ENCODE results near the gene ALDH4A1. TPM values are rescaled to one million over a fixed set of nuclear protein-coding genes. Genes with fewer than 3 reads are reported as not detected.

The ALDH4A1 gene
- total and polyA plus RNA-seq, 2 donors, result 11.9 to 26.0 TPM

DNA sequence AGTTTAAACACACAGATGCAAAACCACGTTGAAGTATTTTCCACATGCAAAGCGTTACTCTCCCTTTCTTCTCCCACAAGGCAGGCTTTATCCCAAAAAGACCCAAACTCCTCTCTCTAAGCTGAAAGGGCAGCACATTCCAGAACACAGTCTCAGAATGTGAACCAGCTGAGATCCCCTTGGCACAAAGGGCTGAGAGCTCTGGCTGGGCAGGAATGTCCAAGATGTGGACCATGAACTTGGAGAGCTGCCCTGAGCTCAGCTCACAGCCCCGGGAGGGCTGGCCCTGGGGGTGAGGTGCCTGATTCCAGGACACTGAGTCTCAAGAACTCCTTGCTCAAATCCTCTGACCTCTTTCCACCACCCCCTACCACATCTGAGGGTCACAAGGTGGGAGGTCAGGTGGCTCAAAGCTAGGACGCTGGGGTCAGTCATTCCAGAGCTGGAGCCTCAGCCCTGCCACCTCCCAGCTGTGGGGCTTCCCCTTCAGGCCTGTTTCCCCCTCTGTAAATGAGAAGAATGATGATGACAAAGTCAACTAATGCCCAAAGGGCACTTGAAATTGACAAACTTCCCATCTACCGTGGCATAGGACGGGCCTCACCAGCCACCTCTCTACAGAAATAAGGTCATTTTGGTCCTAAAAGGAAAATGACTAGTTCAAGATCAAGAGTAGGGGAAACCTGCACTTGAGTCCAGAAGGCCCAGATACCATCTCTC is 11.5 kb downstream of the ALDH4A1 start:
- Histone ChIP-seq H3K27ac (ENCODE audit: low read depth) (no peak overlapping the region), H3K4me3 (ENCODE audit: low read depth, low read length) (no peak overlapping the region)

DNA sequence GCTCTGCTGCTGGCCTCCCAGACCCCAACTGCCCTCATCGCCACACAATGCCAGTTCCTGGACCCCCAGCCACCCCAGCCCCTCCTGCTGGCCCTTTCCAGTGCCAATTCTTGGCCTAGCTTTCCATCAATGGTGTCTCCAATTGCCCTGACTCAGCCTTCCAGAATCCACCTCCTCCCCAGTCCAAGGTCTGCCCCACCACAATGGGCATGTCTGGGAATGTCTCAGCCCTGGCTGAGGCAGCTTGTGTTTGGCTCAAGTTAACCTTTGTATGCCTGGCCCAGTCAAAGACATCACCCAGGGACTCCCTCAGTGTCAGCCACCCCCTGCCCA is 16.4 kb downstream of the ALDH4A1 start:
- Histone ChIP-seq H3K4me3 (ENCODE audit: low read depth, low read length) (no peak overlapping the region), H3K27ac (ENCODE audit: low read depth) (no peak overlapping the region), H3K4me1 (ENCODE audit: insufficient read depth) (no peaks in the 10 kb centered on the region), H3K36me3 (ENCODE audit: insufficient read depth) (no peaks in the 10 kb centered on the region)
- WGBS, result 94% methylated on average over 1 of the region's 1 CpG
- DNase-seq (ENCODE audit: extremely low spot score), result no peak

More for the DNA sequence above, 11.5 kb downstream of the ALDH4A1 start:
- WGBS, result 68% methylated on average over 6 of the region's 6 CpGs
- H3K36me3 ChIP-seq (ENCODE audit: insufficient read depth), result no peaks in the 10 kb centered on the region
- DNase-seq (ENCODE audit: extremely low spot score), result no peak
- H3K4me1 ChIP-seq (ENCODE audit: insufficient read depth), result no peaks in the 10 kb centered on the region

GRCh38 chr1:18885311-18886002 is 16.9 kb downstream of the ALDH4A1 start:
- Histone ChIP-seq H3K27ac (ENCODE audit: low read depth) (no peak overlapping the region), H3K36me3 (ENCODE audit: insufficient read depth) (no peaks in the 10 kb centered on the region), H3K4me3 (ENCODE audit: low read depth, low read length) (no peak overlapping the region), H3K4me1 (ENCODE audit: insufficient read depth) (no peaks in the 10 kb centered on the region)
- no peak for DNase-seq (ENCODE audit: extremely low spot score)
- WGBS, result 96% methylated on average over 17 of the region's 17 CpGs

DNA sequence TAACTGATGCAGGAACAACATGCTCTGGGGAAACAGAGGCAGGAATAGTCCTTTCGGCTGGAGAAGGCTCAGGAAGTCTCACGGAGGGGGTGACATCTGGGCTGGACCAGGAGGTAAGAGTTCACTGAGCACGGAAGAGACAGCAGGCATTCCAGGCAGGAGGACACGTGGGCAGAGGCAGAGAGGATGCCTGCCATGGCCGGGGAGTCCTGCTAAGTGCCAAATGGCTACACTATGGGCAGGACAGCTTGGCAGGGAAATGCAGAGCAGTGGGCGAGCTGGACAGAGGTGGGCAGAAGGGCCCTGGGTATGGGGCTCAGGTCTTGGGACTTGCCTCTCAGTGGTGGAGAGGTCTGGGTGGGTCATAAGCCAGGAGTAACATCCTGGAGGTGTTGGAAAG is 17.6 kb downstream of the ALDH4A1 start:
- Histone ChIP-seq H3K27ac (ENCODE audit: low read depth) (no peak overlapping the region), H3K36me3 (ENCODE audit: insufficient read depth) (no peaks in the 10 kb centered on the region), H3K4me1 (ENCODE audit: insufficient read depth) (no peaks in the 10 kb centered on the region), H3K4me3 (ENCODE audit: low read depth, low read length) (no peak overlapping the region)
- DNase-seq (ENCODE audit: extremely low spot score), result no peak
- WGBS, result 85% methylated on average over 6 of the region's 6 CpGs

- Histone ChIP-seq H3K4me3 (ENCODE audit: low read depth, low read length) (no peak overlapping the region), H3K4me1 (ENCODE audit: insufficient read depth) (no peaks in the 10 kb centered on the region), H3K27ac (ENCODE audit: low read depth) (no peak overlapping the region), H3K36me3 (ENCODE audit: insufficient read depth) (no peaks in the 10 kb centered on the region)
- no peak for DNase-seq (ENCODE audit: extremely low spot score)
- WGBS, result 61% methylated on average over 4 of the region's 4 CpGs
These were observed 18.0 kb downstream of the ALDH4A1 start for GRCh38 chr1:18884419-18884717.

- no peaks in the 10 kb centered on the region for H3K4me1 ChIP-seq (ENCODE audit: insufficient read depth)
- no peaks in the 10 kb centered on the region for H3K36me3 ChIP-seq (ENCODE audit: insufficient read depth)
- no peak overlapping the region for H3K27ac ChIP-seq (ENCODE audit: low read depth)
- H3K4me3 ChIP-seq (ENCODE audit: low read depth, low read length), result no peak overlapping the region
- WGBS, result 56% methylated on average over 14 of the region's 14 CpGs
- no peak for DNase-seq (ENCODE audit: extremely low spot score)
These were observed 18.5 kb downstream of the ALDH4A1 start for GRCh38 chr1:18883636-18884418.

GRCh38 chr1:18883079-18883478 is 19.3 kb downstream of the ALDH4A1 start:
- Histone ChIP-seq H3K4me3 (ENCODE audit: low read depth, low read length) (no peak overlapping the region), H3K27ac (ENCODE audit: low read depth) (no peak overlapping the region), H3K4me1 (ENCODE audit: insufficient read depth) (no peaks in the 10 kb centered on the region), H3K36me3 (ENCODE audit: insufficient read depth) (no peaks in the 10 kb centered on the region)
- WGBS, result 97% methylated on average over 23 of the region's 23 CpGs
- DNase-seq (ENCODE audit: extremely low spot score), result no peak

- no peak for DNase-seq (ENCODE audit: extremely low spot score)
- Histone ChIP-seq H3K27ac (ENCODE audit: low read depth) (no peak overlapping the region), H3K4me3 (ENCODE audit: low read depth, low read length) (no peak overlapping the region), H3K36me3 (ENCODE audit: insufficient read depth) (no peaks in the 10 kb centered on the region), H3K4me1 (ENCODE audit: insufficient read depth) (no peaks in the 10 kb centered on the region)
- 83% methylated on average over 8 of the region's 8 CpGs for WGBS
These were observed 19.9 kb downstream of the ALDH4A1 start for GRCh38 chr1:18882486-18882885.

DNA sequence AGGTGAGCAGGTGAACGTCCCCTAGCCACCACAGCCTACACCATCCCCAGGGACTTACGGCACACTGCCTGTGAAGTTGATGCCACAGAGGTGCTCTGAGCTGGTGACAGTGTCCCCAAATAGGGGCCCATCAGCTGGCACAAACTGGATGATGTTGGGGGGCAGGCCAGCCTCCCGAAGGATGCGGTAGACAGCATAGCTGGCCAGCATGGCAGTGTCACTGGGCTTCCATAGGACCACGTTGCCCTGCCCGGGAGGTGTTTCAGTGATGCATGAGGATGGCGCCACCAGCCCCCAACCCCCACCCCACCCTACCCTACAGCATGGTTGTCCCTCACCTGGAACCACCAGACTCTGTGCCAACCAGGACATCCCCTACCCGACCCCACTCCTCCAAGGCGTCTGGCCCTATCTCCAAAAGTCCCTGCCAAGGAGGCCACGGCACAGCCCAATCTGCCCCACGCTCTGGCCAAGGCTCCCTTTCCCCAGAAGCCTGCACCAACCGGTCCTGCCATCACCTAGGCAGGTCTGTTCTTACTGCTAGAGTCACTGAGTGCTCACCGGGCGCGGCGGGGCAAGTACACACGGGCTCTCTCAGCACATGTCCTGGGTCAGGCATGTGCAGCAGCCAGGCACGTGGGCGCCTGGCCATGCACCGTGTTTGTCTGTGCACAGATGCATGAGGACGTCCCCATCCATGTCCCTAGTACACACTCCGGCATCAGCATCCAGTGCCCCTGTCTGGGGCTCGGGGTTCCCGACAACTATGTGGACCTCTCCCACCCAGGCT is 20.5 kb downstream of the ALDH4A1 start:
- WGBS, result 90% methylated on average over 24 of the region's 24 CpGs
- Histone ChIP-seq H3K4me1 (ENCODE audit: insufficient read depth) (no peaks in the 10 kb centered on the region), H3K4me3 (ENCODE audit: low read depth, low read length) (no peak overlapping the region), H3K27ac (ENCODE audit: low read depth) (no peak overlapping the region), H3K36me3 (ENCODE audit: insufficient read depth) (no peaks in the 10 kb centered on the region)
- no peak for DNase-seq (ENCODE audit: extremely low spot score)

- DNase-seq (ENCODE audit: extremely low spot score), result no peak
- Histone ChIP-seq H3K4me1 (ENCODE audit: insufficient read depth) (no peaks in the 10 kb centered on the region), H3K4me3 (ENCODE audit: low read depth, low read length) (no peak overlapping the region), H3K36me3 (ENCODE audit: insufficient read depth) (no peaks in the 10 kb centered on the region), H3K27ac (ENCODE audit: low read depth) (no peak overlapping the region)
- 98% methylated on average over 2 of the region's 2 CpGs for WGBS
These were observed 21.2 kb downstream of the ALDH4A1 start for GRCh38 chr1:18881164-18881563.

DNA sequence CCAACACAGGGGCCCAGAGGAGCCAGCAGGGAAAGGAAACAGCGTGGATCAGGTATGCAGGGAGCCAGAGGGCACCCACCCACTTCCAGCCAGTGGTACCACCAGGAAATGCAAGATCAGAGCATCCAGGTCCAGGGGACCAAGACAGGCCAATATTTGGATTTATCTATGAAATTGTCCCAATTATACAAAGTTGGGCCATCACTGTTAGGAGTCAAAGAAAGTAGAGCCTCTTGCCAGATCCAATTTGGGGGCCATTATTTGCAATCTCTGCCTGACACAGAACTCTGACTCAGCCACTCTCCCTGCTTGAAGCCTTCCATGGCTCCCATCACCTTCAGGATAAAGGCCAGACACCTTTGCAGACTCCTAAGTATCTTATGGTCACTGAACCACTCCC is 21.8 kb downstream of the ALDH4A1 start:
- H3K4me3 ChIP-seq (ENCODE audit: low read depth, low read length), result no peak overlapping the region
- H3K36me3 ChIP-seq (ENCODE audit: insufficient read depth), result no peaks in the 10 kb centered on the region
- no peak for DNase-seq (ENCODE audit: extremely low spot score)
- 84% methylated on average over 1 of the region's 1 CpG for WGBS
- no peak overlapping the region for H3K27ac ChIP-seq (ENCODE audit: low read depth)
- H3K4me1 ChIP-seq (ENCODE audit: insufficient read depth), result no peaks in the 10 kb centered on the region

DNA sequence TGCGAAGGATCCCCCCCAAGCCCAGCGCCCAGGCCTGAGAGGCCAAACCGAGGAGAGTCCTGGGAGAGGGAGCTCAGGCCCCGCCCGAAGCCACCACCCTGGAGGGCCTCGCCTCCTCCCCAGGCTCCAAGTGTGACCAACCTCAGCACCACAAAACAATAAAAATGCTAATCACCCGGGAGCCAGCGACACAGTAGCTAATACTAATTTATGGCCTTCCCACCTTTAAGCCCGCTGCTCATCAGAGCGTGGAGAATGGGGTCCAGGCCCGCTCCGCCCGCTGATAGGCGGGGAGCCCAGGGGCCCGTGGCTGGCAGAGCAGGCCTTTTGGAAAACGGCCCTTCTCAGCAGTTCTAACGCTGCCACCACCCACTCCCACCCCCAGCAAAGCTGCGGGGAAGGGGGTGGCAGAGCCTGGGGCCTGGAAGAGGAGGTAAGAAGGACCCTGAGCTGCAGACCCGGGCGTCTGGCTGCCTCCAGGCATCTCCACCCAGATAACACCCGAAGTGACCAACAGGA is 22.5 kb downstream of the ALDH4A1 start:
- Histone ChIP-seq H3K4me3 (ENCODE audit: low read depth, low read length) (no peak overlapping the region), H3K36me3 (ENCODE audit: insufficient read depth) (no peaks in the 10 kb centered on the region), H3K27ac (ENCODE audit: low read depth) (no peak overlapping the region), H3K4me1 (ENCODE audit: insufficient read depth) (no peaks in the 10 kb centered on the region)
- 72% methylated on average over 21 of the region's 21 CpGs for WGBS
- DNase-seq (ENCODE audit: extremely low spot score), result no peak

GRCh38 chr1:18879215-18879790 is 23.1 kb downstream of the ALDH4A1 start:
- Histone ChIP-seq H3K36me3 (ENCODE audit: insufficient read depth) (no peaks in the 10 kb centered on the region), H3K4me3 (ENCODE audit: low read depth, low read length) (no peak overlapping the region), H3K27ac (ENCODE audit: low read depth) (no peak overlapping the region), H3K4me1 (ENCODE audit: insufficient read depth) (no peaks in the 10 kb centered on the region)
- DNase-seq (ENCODE audit: extremely low spot score), result no peak
- WGBS, result 87% methylated on average over 12 of the region's 12 CpGs

Data from urinary bladder (tissue), 4 donors.